ENCODE measurements around the gene SEMA3B.

SEMA3B gene

GRCh38 chr3:50268703-50269451 is at the start of gene SEMA3B:
TSS of gene SEMA3B (plus strand) at chr3:50269147. CDS start at chr3:50269241, 94 bp downstream.
- peaks cover 25% of the 10 kb centered on the region for H3K4me1 ChIP-seq (ENCODE audit: control insufficient read depth, insufficient read depth, low read length)
- H3K9me3 ChIP-seq (ENCODE audit: control insufficient read depth, insufficient read depth, low read length) = no peaks in the 10 kb centered on the region
- no peaks in the 10 kb centered on the region for H3K36me3 ChIP-seq (ENCODE audit: control insufficient read depth, insufficient read depth, low read length)
- H3K27ac ChIP-seq (ENCODE audit: low read length) = no peak within 1 kb of the TSS
- no peak within 1 kb of the TSS for H3K4me3 ChIP-seq (ENCODE audit: low read length)
- DNase-seq (ENCODE audit: low read depth, low spot score) = no peak
- peaks cover 3% of the 10 kb centered on the region; the same call in 1 of the 2 replicates for H3K27me3 ChIP-seq (ENCODE audit: control insufficient read depth, insufficient read depth, low read length)
- WGBS (ENCODE audit: insufficient coverage, insufficient read length) = no CpG with 5 or more reads among the region's 21 CpGs

GRCh38 chr3:50219285-50219684 is 49.7 kb upstream of the SEMA3B start:
- no CpG with 5 or more reads among the region's 5 CpGs for WGBS (ENCODE audit: insufficient coverage, insufficient read length)
- Histone ChIP-seq H3K36me3 (ENCODE audit: control insufficient read depth, insufficient read depth, low read length) (no peaks in the 10 kb centered on the region; the same call in 1 of the 2 replicates), H3K9me3 (ENCODE audit: control insufficient read depth, insufficient read depth, low read length) (no peaks in the 10 kb centered on the region), H3K4me3 (ENCODE audit: low read length) (no peak overlapping the region), H3K4me1 (ENCODE audit: control insufficient read depth, insufficient read depth, low read length) (no peaks in the 10 kb centered on the region; the same call in 1 of the 2 replicates), H3K27ac (ENCODE audit: low read length) (no peak overlapping the region), H3K27me3 (ENCODE audit: control insufficient read depth, insufficient read depth, low read length) (no peaks in the 10 kb centered on the region)
- no peak for DNase-seq (ENCODE audit: low read depth, low spot score)

GRCh38 chr3:50220109-50220508 is 48.8 kb upstream of the SEMA3B start:
- no peaks in the 10 kb centered on the region for H3K27me3 ChIP-seq (ENCODE audit: control insufficient read depth, insufficient read depth, low read length)
- no peaks in the 10 kb centered on the region; the same call in 1 of the 2 replicates for H3K36me3 ChIP-seq (ENCODE audit: control insufficient read depth, insufficient read depth, low read length)
- H3K4me1 ChIP-seq (ENCODE audit: control insufficient read depth, insufficient read depth, low read length) = no peaks in the 10 kb centered on the region; the same call in 1 of the 2 replicates
- no peak for DNase-seq (ENCODE audit: low read depth, low spot score)
- H3K4me3 ChIP-seq (ENCODE audit: low read length) = no peak overlapping the region
- H3K27ac ChIP-seq (ENCODE audit: low read length) = no peak overlapping the region
- no CpG with 5 or more reads among the region's 6 CpGs for WGBS (ENCODE audit: insufficient coverage, insufficient read length)
- H3K9me3 ChIP-seq (ENCODE audit: control insufficient read depth, insufficient read depth, low read length) = no peaks in the 10 kb centered on the region

GRCh38 chr3:50221051-50221410 is 47.9 kb upstream of the SEMA3B start:
- Histone ChIP-seq H3K4me1 (ENCODE audit: control insufficient read depth, insufficient read depth, low read length) (no peaks in the 10 kb centered on the region; the same call in 1 of the 2 replicates), H3K9me3 (ENCODE audit: control insufficient read depth, insufficient read depth, low read length) (no peaks in the 10 kb centered on the region), H3K36me3 (ENCODE audit: control insufficient read depth, insufficient read depth, low read length) (no peaks in the 10 kb centered on the region; the same call in 1 of the 2 replicates), H3K27me3 (ENCODE audit: control insufficient read depth, insufficient read depth, low read length) (no peaks in the 10 kb centered on the region), H3K27ac (ENCODE audit: low read length) (no peak overlapping the region), H3K4me3 (ENCODE audit: low read length) (no peak overlapping the region)
- no CpG with 5 or more reads among the region's 4 CpGs for WGBS (ENCODE audit: insufficient coverage, insufficient read length)
- no peak for DNase-seq (ENCODE audit: low read depth, low spot score)

- H3K27ac ChIP-seq (ENCODE audit: low read length) = no peak overlapping the region
- no peaks in the 10 kb centered on the region; the same call in 1 of the 2 replicates for H3K36me3 ChIP-seq (ENCODE audit: control insufficient read depth, insufficient read depth, low read length)
These were observed 47.4 kb upstream of the SEMA3B start for GRCh38 chr3:50221411-50222168.

GRCh38 chr3:50222169-50222528 is 46.8 kb upstream of the SEMA3B start:
- Histone ChIP-seq H3K36me3 (ENCODE audit: control insufficient read depth, insufficient read depth, low read length) (no peaks in the 10 kb centered on the region; the same call in 1 of the 2 replicates), H3K4me3 (ENCODE audit: low read length) (no peak overlapping the region), H3K27me3 (ENCODE audit: control insufficient read depth, insufficient read depth, low read length) (no peaks in the 10 kb centered on the region), H3K4me1 (ENCODE audit: control insufficient read depth, insufficient read depth, low read length) (no peaks in the 10 kb centered on the region; the same call in 1 of the 2 replicates), H3K9me3 (ENCODE audit: control insufficient read depth, insufficient read depth, low read length) (no peaks in the 10 kb centered on the region), H3K27ac (ENCODE audit: low read length) (no peak overlapping the region)
- no CpG with 5 or more reads among the region's 1 CpG for WGBS (ENCODE audit: insufficient coverage, insufficient read length)
- no peak for DNase-seq (ENCODE audit: low read depth, low spot score)

More at GRCh38 chr3:50221411-50222168, 47.4 kb upstream of the SEMA3B start:
- Histone ChIP-seq H3K4me3 (ENCODE audit: low read length) (no peak overlapping the region), H3K4me1 (ENCODE audit: control insufficient read depth, insufficient read depth, low read length) (no peaks in the 10 kb centered on the region; the same call in 1 of the 2 replicates), H3K27me3 (ENCODE audit: control insufficient read depth, insufficient read depth, low read length) (no peaks in the 10 kb centered on the region), H3K9me3 (ENCODE audit: control insufficient read depth, insufficient read depth, low read length) (no peaks in the 10 kb centered on the region)
- DNase-seq (ENCODE audit: low read depth, low spot score) = no peak
- WGBS (ENCODE audit: insufficient coverage, insufficient read length) = no CpG with 5 or more reads among the region's 12 CpGs

- Histone ChIP-seq H3K9me3 (ENCODE audit: control insufficient read depth, insufficient read depth, low read length) (no peaks in the 10 kb centered on the region), H3K4me3 (ENCODE audit: low read length) (no peak overlapping the region), H3K36me3 (ENCODE audit: control insufficient read depth, insufficient read depth, low read length) (no peaks in the 10 kb centered on the region), H3K27ac (ENCODE audit: low read length) (no peak overlapping the region), H3K4me1 (ENCODE audit: control insufficient read depth, insufficient read depth, low read length) (peaks cover 5% of the 10 kb centered on the region), H3K27me3 (ENCODE audit: control insufficient read depth, insufficient read depth, low read length) (no peaks in the 10 kb centered on the region)
- no peak for DNase-seq (ENCODE audit: low read depth, low spot score)
- WGBS (ENCODE audit: insufficient coverage, insufficient read length) = no CpG with 5 or more reads among the region's 5 CpGs
These were observed 44.3 kb upstream of the SEMA3B start for GRCh38 chr3:50224639-50225038.

GRCh38 chr3:50226888-50227389 is 42.0 kb upstream of the SEMA3B start:
- WGBS (ENCODE audit: insufficient coverage, insufficient read length) = no CpG with 5 or more reads among the region's 40 CpGs
- no peak for DNase-seq (ENCODE audit: low read depth, low spot score)
- Histone ChIP-seq H3K27me3 (ENCODE audit: control insufficient read depth, insufficient read depth, low read length) (no peaks in the 10 kb centered on the region), H3K9me3 (ENCODE audit: control insufficient read depth, insufficient read depth, low read length) (no peaks in the 10 kb centered on the region), H3K27ac (ENCODE audit: low read length) (no peak overlapping the region), H3K4me3 (ENCODE audit: low read length) (peak overlapping the region; percentile 41; the same call in 1 of the 2 replicates), H3K4me1 (ENCODE audit: control insufficient read depth, insufficient read depth, low read length) (peaks cover 5% of the 10 kb centered on the region), H3K36me3 (ENCODE audit: control insufficient read depth, insufficient read depth, low read length) (no peaks in the 10 kb centered on the region)

GRCh38 chr3:50227390-50228183 is 41.4 kb upstream of the SEMA3B start:
- no peak for DNase-seq (ENCODE audit: low read depth, low spot score)
- Histone ChIP-seq H3K36me3 (ENCODE audit: control insufficient read depth, insufficient read depth, low read length) (no peaks in the 10 kb centered on the region), H3K27me3 (ENCODE audit: control insufficient read depth, insufficient read depth, low read length) (no peaks in the 10 kb centered on the region), H3K27ac (ENCODE audit: low read length) (no peak overlapping the region), H3K4me1 (ENCODE audit: control insufficient read depth, insufficient read depth, low read length) (peaks cover 5% of the 10 kb centered on the region), H3K9me3 (ENCODE audit: control insufficient read depth, insufficient read depth, low read length) (no peaks in the 10 kb centered on the region), H3K4me3 (ENCODE audit: low read length) (peak overlapping the region; percentile 41; the same call in 1 of the 2 replicates)
- no CpG with 5 or more reads among the region's 51 CpGs for WGBS (ENCODE audit: insufficient coverage, insufficient read length)
